Osteoblast (primary cell): Measurements from ENCODE around the gene RAB24. TPM values are rescaled to one million over a fixed set of nuclear protein-coding genes. Genes with fewer than 3 reads are reported as not detected.

Experiments used
- DNase-seq: peaks from one replicate; pipeline ENCODE4 v3.0.0; 2011; ENCODE audit warnings: low spot score, mixed read lengths; ENCODE audit not compliant: insufficient read length; ENCODE audit errors: missing footprints
- H2AFZ ChIP-seq: 2 replicates; pipeline ENCODE4 v1.6.0; 2011; ENCODE audit warnings: mild to moderate bottlenecking, low read length
- H3K27ac ChIP-seq: 2 replicates; pipeline ENCODE4 v1.5.1; 2011; ENCODE audit warnings: mild to moderate bottlenecking, low read depth, low read length, moderate library complexity
- H3K27me3 ChIP-seq: 2 replicates; pipeline ENCODE4 v1.6.0; 2012; ENCODE audit warnings: mild to moderate bottlenecking, control low read depth, inconsistent platforms, low read length, moderate library complexity; ENCODE audit not compliant: insufficient read depth
- H3K36me3 ChIP-seq: 2 replicates; pipeline ENCODE4 v1.5.1; 2011; ENCODE audit warnings: mild to moderate bottlenecking, low read length, control low read depth, moderate library complexity; ENCODE audit not compliant: insufficient read depth
- H3K4me1 ChIP-seq: 2 replicates; pipeline ENCODE4 v1.5.1; 2011; ENCODE audit warnings: mild to moderate bottlenecking, low read length, control low read depth, moderate library complexity; ENCODE audit not compliant: insufficient read depth
- H3K4me2 ChIP-seq: 2 replicates; pipeline ENCODE4 v1.6.0; 2011; ENCODE audit warnings: mild to moderate bottlenecking, low read length; ENCODE audit not compliant: insufficient read depth
- H3K4me3 ChIP-seq: fragments of 200-600 bp; sonication (generic); 3 replicates; pipeline ENCODE4 v1.5.1; 2012; ENCODE audit warnings: mild to moderate bottlenecking, low read length, inconsistent platforms; ENCODE audit not compliant: insufficient read depth
- H3K79me2 ChIP-seq: 2 replicates; pipeline ENCODE4 v1.6.0; 2012; ENCODE audit warnings: mild to moderate bottlenecking, low read length, control low read depth, inconsistent platforms; ENCODE audit not compliant: insufficient read depth
- H3K9me3 ChIP-seq: 2 replicates; pipeline ENCODE4 v1.5.1; 2011; ENCODE audit warnings: low read depth, low read length, control low read depth
- H4K20me1 ChIP-seq: 2 replicates; pipeline ENCODE4 v1.6.0; 2012; ENCODE audit warnings: mild to moderate bottlenecking, low read length, control low read depth; ENCODE audit not compliant: insufficient read depth
- total RNA-seq: library from RNA; depleted of rRNA; stranded (reverse); fragments of >200 nt; gene quantifications from 2 replicates; pipeline ENCODE4 v1.2.3, GENCODE V29; 2012
- TF ChIP-seq, protein P1 (sequence below): IDR thresholded peaks from 2 replicates; pipeline ENCODE4 v1.5.1; 2011; ENCODE audit warnings: mild to moderate bottlenecking, low read depth, low read length, moderate library complexity; ENCODE audit errors: extremely low read depth

RAB24 gene
- total RNA-seq, 1 donor = 22.8 TPM

DNA sequence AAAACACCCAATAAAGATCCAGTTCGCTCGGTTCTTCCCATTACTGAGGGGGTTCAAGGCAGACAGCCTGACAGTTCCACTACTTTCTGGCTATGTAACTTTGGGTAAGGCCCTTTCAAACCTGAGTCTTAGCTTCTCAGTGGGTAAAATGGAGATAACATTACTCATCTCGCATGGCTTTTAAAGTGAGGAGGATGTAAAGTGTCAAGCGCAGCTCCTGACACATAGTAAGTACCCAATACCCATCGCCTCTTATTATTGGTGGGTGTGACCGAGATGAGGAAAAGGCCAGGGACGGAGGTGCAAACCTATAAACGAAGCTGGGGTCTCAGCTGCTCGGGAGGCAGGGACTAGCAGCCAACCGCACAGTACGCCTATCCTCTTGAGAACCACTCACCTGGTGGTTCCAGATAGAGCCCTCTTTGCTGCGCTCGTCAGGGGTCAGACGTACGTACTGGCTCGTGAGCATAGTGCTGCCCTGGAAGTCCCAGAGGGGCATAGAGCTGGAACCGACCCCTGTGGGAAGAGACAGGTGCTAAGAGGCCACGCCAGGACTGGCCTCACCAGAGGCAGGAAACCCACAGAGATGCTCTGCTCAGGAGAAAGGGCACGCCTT lies 47.4 kb upstream of the RAB24 start:
- peak; percentile 52 for DNase-seq
- peak overlapping the region; percentile 97 for H3K27ac ChIP-seq
- H3K4me3 ChIP-seq = peak overlapping the region; percentile 98
- peaks cover 15% of the 10 kb centered on the region for H3K4me1 ChIP-seq
- peaks cover 10% of the 10 kb centered on the region for H4K20me1 ChIP-seq
- H3K9me3 ChIP-seq = no peaks in the 10 kb centered on the region
- H3K4me2 ChIP-seq = peak overlapping the region; percentile 86
- peaks cover 6% of the 10 kb centered on the region for H3K36me3 ChIP-seq
- no peaks in the 10 kb centered on the region for H3K27me3 ChIP-seq
- TF ChIP-seq, protein P1, sequence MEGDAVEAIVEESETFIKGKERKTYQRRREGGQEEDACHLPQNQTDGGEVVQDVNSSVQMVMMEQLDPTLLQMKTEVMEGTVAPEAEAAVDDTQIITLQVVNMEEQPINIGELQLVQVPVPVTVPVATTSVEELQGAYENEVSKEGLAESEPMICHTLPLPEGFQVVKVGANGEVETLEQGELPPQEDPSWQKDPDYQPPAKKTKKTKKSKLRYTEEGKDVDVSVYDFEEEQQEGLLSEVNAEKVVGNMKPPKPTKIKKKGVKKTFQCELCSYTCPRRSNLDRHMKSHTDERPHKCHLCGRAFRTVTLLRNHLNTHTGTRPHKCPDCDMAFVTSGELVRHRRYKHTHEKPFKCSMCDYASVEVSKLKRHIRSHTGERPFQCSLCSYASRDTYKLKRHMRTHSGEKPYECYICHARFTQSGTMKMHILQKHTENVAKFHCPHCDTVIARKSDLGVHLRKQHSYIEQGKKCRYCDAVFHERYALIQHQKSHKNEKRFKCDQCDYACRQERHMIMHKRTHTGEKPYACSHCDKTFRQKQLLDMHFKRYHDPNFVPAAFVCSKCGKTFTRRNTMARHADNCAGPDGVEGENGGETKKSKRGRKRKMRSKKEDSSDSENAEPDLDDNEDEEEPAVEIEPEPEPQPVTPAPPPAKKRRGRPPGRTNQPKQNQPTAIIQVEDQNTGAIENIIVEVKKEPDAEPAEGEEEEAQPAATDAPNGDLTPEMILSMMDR = no peak
- peak overlapping the region; percentile 99 for H2AFZ ChIP-seq
- peaks cover 53% of the 10 kb centered on the region for H3K79me2 ChIP-seq

DNA sequence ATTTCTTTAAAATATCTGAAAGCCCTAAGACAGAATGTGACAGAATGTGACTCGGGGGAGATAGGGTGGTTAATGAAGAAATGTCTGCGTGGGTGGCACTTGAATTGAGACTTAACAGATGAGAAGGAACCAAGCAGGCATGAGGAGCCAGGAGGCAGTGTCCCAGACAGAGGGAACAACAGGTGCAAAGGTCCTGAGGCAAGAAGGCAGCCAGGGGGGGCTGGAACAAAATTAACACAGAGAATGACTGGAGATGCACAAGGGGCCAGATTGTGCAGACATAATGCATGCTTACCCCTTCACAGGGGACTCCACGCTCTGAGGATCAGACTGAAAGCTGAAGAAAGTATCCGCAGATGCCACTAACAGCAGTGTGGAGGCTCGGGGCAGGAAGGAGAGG lies 46.2 kb upstream of the RAB24 start:
- Histone ChIP-seq H3K4me1 (peaks cover 15% of the 10 kb centered on the region), H3K79me2 (peaks cover 62% of the 10 kb centered on the region)

DNA sequence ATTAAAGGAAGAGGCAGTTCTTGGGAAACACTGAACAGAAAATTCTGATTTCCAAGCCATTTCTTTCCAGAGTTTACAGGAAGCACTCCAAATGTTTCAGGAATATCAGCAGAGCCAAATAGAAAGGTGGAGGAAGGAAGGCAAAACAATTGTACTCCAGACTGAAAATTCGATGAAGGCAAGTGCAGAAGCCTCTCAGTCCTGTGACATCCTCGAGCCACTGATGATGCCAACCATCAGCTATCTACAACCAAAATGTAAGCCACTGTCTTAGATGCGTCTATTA lies 45.8 kb upstream of the RAB24 start:
- Histone ChIP-seq H3K4me2 (no peak overlapping the region), H3K4me3 (no peak overlapping the region), H3K36me3 (peaks cover 6% of the 10 kb centered on the region), H4K20me1 (peaks cover 10% of the 10 kb centered on the region), H3K27ac (no peak overlapping the region), H3K79me2 (peaks cover 65% of the 10 kb centered on the region), H3K27me3 (no peaks in the 10 kb centered on the region), H3K4me1 (peaks cover 15% of the 10 kb centered on the region), H2AFZ (no peak overlapping the region), H3K9me3 (no peaks in the 10 kb centered on the region)
- DNase-seq = no peak
- TF ChIP-seq, protein P1 = no peak

More for the DNA sequence above, 46.2 kb upstream of the RAB24 start:
- TF ChIP-seq, protein P1 = no peak
- H2AFZ ChIP-seq = no peak overlapping the region
- H3K4me3 ChIP-seq = no peak overlapping the region
- peak overlapping the region; percentile 86 for H3K4me2 ChIP-seq
- no peak overlapping the region for H3K27ac ChIP-seq
- no peaks in the 10 kb centered on the region for H3K9me3 ChIP-seq
- peaks cover 6% of the 10 kb centered on the region for H3K36me3 ChIP-seq
- H3K27me3 ChIP-seq = no peaks in the 10 kb centered on the region
- peak; percentile 39 for DNase-seq
- H4K20me1 ChIP-seq = peaks cover 10% of the 10 kb centered on the region

DNA sequence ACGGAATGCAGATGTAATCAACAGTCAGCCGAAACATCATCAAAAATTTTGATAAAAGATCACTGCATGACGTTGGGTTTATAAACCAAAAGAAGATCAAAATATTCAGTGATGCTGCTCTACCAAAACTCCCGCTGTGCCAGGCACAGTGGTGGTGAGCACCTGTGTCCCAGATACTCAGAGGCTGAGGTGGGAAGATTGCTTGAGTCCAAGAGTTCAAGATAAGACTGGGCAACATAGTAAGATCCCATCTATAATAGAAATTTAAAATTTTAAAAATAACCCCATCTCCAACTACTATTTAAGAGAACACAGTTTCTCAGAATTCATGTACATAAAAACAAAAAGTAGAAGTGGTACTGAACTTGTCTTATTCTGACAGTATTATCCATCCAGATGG lies 44.2 kb upstream of the RAB24 start:
- no peak overlapping the region for H3K4me2 ChIP-seq
- H3K4me1 ChIP-seq = peaks cover 15% of the 10 kb centered on the region
- peaks cover 77% of the 10 kb centered on the region for H3K79me2 ChIP-seq
- no peak for DNase-seq
- no peak overlapping the region for H3K27ac ChIP-seq
- no peak overlapping the region for H3K4me3 ChIP-seq
- H3K9me3 ChIP-seq = no peaks in the 10 kb centered on the region
- H4K20me1 ChIP-seq = peaks cover 10% of the 10 kb centered on the region
- H3K27me3 ChIP-seq = no peaks in the 10 kb centered on the region
- TF ChIP-seq, protein P1 = no peak
- H2AFZ ChIP-seq = no peak overlapping the region
- peaks cover 14% of the 10 kb centered on the region for H3K36me3 ChIP-seq
